IMR-90 (cell line): ENCODE measurements around the gene PPP1R16B. TPM values are rescaled to one million over a fixed set of nuclear protein-coding genes. Genes with fewer than 3 reads are reported as not detected.

Source experiments
- ATAC-seq: fragments of 200-7000 bp; cut with Tn5 transposase; 2 replicates; pipeline ENCODE4 v1.9.1; 2020; ENCODE audit warnings: low read depth, mild to moderate bottlenecking, moderate library complexity
- BruUV-seq: library from RNA; stranded (reverse); fragments of 400-500 nt; replicated peaks from 2 replicates; lab custom pipeline; 2021; lab: Mats Ljungman, UMichigan
- CTCF ChIA-PET: fragments of 300-600 bp; formaldehyde crosslinking; extraction: SDS; loops from one replicate; lab custom pipeline; 2021; ENCODE audit warnings: antibody characterized with exemption; lab: Yijun Ruan, JAX
- POLR2A ChIA-PET: fragments of 300-600 bp; sonication (Branson Sonifier 250); formaldehyde crosslinking; loops from one replicate; lab custom pipeline; 2022; ENCODE audit warnings: antibody characterized with exemption; ENCODE audit not compliant: unreplicated experiment; lab: Charles Lee
- DNase-seq: peaks from one replicate; pipeline ENCODE4 v3.0.0; 2013
- H2AFZ ChIP-seq: replicated peaks from 2 replicates; pipeline ENCODE3; 2013; ENCODE audit warnings: low read length, mild to moderate bottlenecking; ENCODE audit not compliant: poor library complexity
- H2AK5ac ChIP-seq: 2 replicates; pipeline ENCODE4 v1.6.1; 2013; ENCODE audit warnings: low read depth, low read length, inconsistent platforms
- H2AK9ac ChIP-seq: replicated peaks from 2 replicates; pipeline ENCODE3; 2013; ENCODE audit warnings: mild to moderate bottlenecking, low read depth, low read length, moderate library complexity; ENCODE audit not compliant: poor library complexity
- H2BK120ac ChIP-seq: 2 replicates; pipeline ENCODE4 v1.6.1; 2013; ENCODE audit warnings: low read depth, low read length, inconsistent platforms
- H2BK15ac ChIP-seq: 3 replicates; pipeline ENCODE4 v1.6.1; 2013; ENCODE audit warnings: low read depth, low read length, inconsistent platforms
- H2BK20ac ChIP-seq: 2 replicates; pipeline ENCODE4 v1.6.1; 2013; ENCODE audit warnings: low read depth, mild to moderate bottlenecking, inconsistent platforms, low read length, moderate library complexity
- H2BK5ac ChIP-seq: 2 replicates; pipeline ENCODE4 v1.6.1; 2013; ENCODE audit warnings: mild to moderate bottlenecking, low read depth, low read length, inconsistent platforms; ENCODE audit not compliant: poor library complexity, severe bottlenecking
- H3K14ac ChIP-seq: replicated peaks from 2 replicates; pipeline ENCODE4 v1.6.1; 2013; ENCODE audit warnings: low read depth, low read length, inconsistent platforms
- H3K18ac ChIP-seq: 2 replicates; pipeline ENCODE4 v1.6.1; 2013; ENCODE audit warnings: low read depth, low read length, control low read depth
- H3K23ac ChIP-seq: 2 replicates; pipeline ENCODE4 v1.6.1; 2013; ENCODE audit warnings: low read depth, low read length, inconsistent platforms
- H3K27ac ChIP-seq: 2 replicates; pipeline ENCODE4 v1.5.1; 2013; ENCODE audit warnings: mild to moderate bottlenecking, control low read depth, low read length; ENCODE audit not compliant: insufficient read depth
- H3K27me3 ChIP-seq: 2 replicates; pipeline ENCODE4 v1.6.1; 2013; ENCODE audit warnings: low read length; ENCODE audit not compliant: control insufficient read depth, insufficient read depth
- H3K36me3 ChIP-seq: 2 replicates; pipeline ENCODE4 v1.6.1; 2013; ENCODE audit warnings: low read length, mixed read lengths; ENCODE audit not compliant: control insufficient read depth, insufficient read depth
- H3K4ac ChIP-seq: 2 replicates; pipeline ENCODE4 v1.6.1; 2013; ENCODE audit warnings: low read depth, low read length, inconsistent platforms
- H3K4me1 ChIP-seq: 2 replicates; pipeline ENCODE4 v1.6.1; 2013; ENCODE audit warnings: low read length, mixed read lengths; ENCODE audit not compliant: control insufficient read depth, insufficient read depth
- H3K4me2 ChIP-seq: 2 replicates; pipeline ENCODE4 v1.6.1; 2013; ENCODE audit warnings: low read depth, mild to moderate bottlenecking, control low read depth, low read length, moderate library complexity
- H3K4me3 ChIP-seq: 2 replicates; pipeline ENCODE4 v1.5.1; 2013; ENCODE audit warnings: low read depth, mild to moderate bottlenecking, control low read depth, low read length, moderate library complexity; ENCODE audit not compliant: insufficient read depth
- H3K56ac ChIP-seq: 2 replicates; pipeline ENCODE4 v1.6.1; 2013; ENCODE audit warnings: low read length, inconsistent platforms; ENCODE audit not compliant: insufficient read depth; ENCODE audit errors: extremely low read depth
- H3K79me1 ChIP-seq, 2 experiments: 2 replicates each; pipeline ENCODE4 v1.6.1; 2013; ENCODE audit warnings: low read length in 2 of 2, inconsistent platforms in 1 of 2, low read depth in 1 of 2
- H3K9ac ChIP-seq: 2 replicates; pipeline ENCODE4 v1.6.1; 2013; ENCODE audit warnings: low read depth, low read length, control low read depth
- H3K9me1 ChIP-seq: 2 replicates; pipeline ENCODE4 v1.6.1; 2013; ENCODE audit warnings: low read length, inconsistent platforms; ENCODE audit not compliant: insufficient read depth
- H3K9me3 ChIP-seq: 2 replicates; pipeline ENCODE4 v1.6.1; 2013; ENCODE audit warnings: low read length; ENCODE audit not compliant: control insufficient read depth, insufficient read depth
- H4K20me1 ChIP-seq: 2 replicates; pipeline ENCODE4 v1.6.1; 2013; ENCODE audit warnings: low read length, inconsistent platforms; ENCODE audit not compliant: insufficient read depth
- H4K5ac ChIP-seq: 2 replicates; pipeline ENCODE4 v1.6.1; 2013; ENCODE audit warnings: mild to moderate bottlenecking, low read depth, low read length, control low read depth
- H4K8ac ChIP-seq, 2 experiments: 2 replicates each; pipeline ENCODE4 v1.6.1; 2013; ENCODE audit warnings: low read depth in 2 of 2, low read length in 2 of 2, control low read depth in 1 of 2, inconsistent platforms in 1 of 2
- H4K91ac ChIP-seq: 2 replicates; pipeline ENCODE4 v1.6.1; 2013; ENCODE audit warnings: low read depth, low read length, inconsistent platforms; ENCODE audit not compliant: insufficient read depth
- CEBPB ChIP-seq: IDR thresholded peaks from 2 replicates; pipeline ENCODE4 v1.6.1; 2012; ENCODE audit warnings: low read depth, low read length, improper control_type of control experiment
- FOS ChIP-seq: fragments of 150-350 bp; IDR thresholded peaks from 2 replicates; pipeline ENCODE4 v1.6.1; 2016; ENCODE audit warnings: low read depth, low read length
- MAZ ChIP-seq: IDR thresholded peaks from 2 replicates; pipeline ENCODE4 v1.6.1; 2012; ENCODE audit warnings: low read depth, mild to moderate bottlenecking, low read length, improper control_type of control experiment, moderate library complexity, borderline replicate concordance
- MXI1 ChIP-seq: IDR thresholded peaks from 2 replicates; pipeline ENCODE4 v1.6.1; 2012; ENCODE audit warnings: low read depth, mild to moderate bottlenecking, low read length, moderate library complexity, borderline replicate concordance
- NFE2L2 ChIP-seq: fragments of 150-350 bp; IDR thresholded peaks from 2 replicates; pipeline ENCODE4 v1.6.1; 2016; ENCODE audit warnings: low read depth, mild to moderate bottlenecking, low read length
- POLR2A ChIP-seq: IDR thresholded peaks from 2 replicates; pipeline ENCODE4 v1.6.1; 2012; ENCODE audit warnings: mild to moderate bottlenecking, low read depth, low read length
- RAD21 ChIP-seq: IDR thresholded peaks from 2 replicates; pipeline ENCODE4 v1.6.1; 2012; ENCODE audit warnings: low read length, improper control_type of control experiment
- RCOR1 ChIP-seq: IDR thresholded peaks from 2 replicates; pipeline ENCODE4 v1.6.1; 2012; ENCODE audit warnings: mild to moderate bottlenecking, low read length, improper control_type of control experiment; ENCODE audit not compliant: insufficient replicate concordance
- RFX5 ChIP-seq: IDR thresholded peaks from 2 replicates; pipeline ENCODE4 v1.8.0; 2012; ENCODE audit warnings: low read depth, mild to moderate bottlenecking, low read length, moderate library complexity
- whole genome bisulfite sequencing, 2 experiments: methylation state at CpG; one replicate each; pipeline versions ENCODE4 v1.1.5 to v1.1.7; 2013; ENCODE audit warnings: missing lambda C conversion rate in 2 of 2; ENCODE audit not compliant: insufficient read length in 1 of 2; ENCODE audit errors: extremely low coverage in 2 of 2; 5-methylcytosine and 5-hydroxymethylcytosine counted together
- dilution Hi-C: fragments of 300-500 bp; cut with HindIII; formaldehyde crosslinking; loops from one replicate; pipeline ENCODE4 v1.14.3; 2018; ENCODE audit warnings: low sequenced_read_pairs; ENCODE audit not compliant: unreplicated experiment
- in situ Hi-C: fragments of 300-500 bp; cut with MboI; formaldehyde crosslinking; loops from 3 replicates; pipeline ENCODE4 v1.14.3; 2019; ENCODE audit warnings: low sequenced_read_pairs, inconsistent platforms, mixed read lengths
- intact Hi-C: fragments of 100-400 bp; cut with micrococcal nuclease; formaldehyde crosslinking; loops from 2 replicates; pipeline ENCODE4 v1.10.0; 2022
- polyA plus RNA-seq, 3 experiments: library from polyadenylated mRNA; depleted of rRNA; stranded (reverse); fragments of >200 nt; gene quantifications; 2 replicates each; pipeline ENCODE4 v1.2.3, GENCODE V29; 2012; ENCODE audit warnings: low replicate concordance in 1 of 3
- total RNA-seq: library from RNA; depleted of rRNA; stranded (reverse); fragments of >200 nt; gene quantifications from 2 replicates; pipeline ENCODE4 v1.2.3, GENCODE V29; 2012
- TF ChIP-seq, protein P1 (sequence below): fragments of 150-350 bp; IDR thresholded peaks from 2 replicates; pipeline ENCODE4 v1.6.1; 2017; ENCODE audit warnings: mild to moderate bottlenecking, antibody characterized with exemption, low read length, low read depth
- TF ChIP-seq, protein P2 (sequence below): fragments of 150-350 bp; IDR thresholded peaks from 2 replicates; pipeline ENCODE4 v1.6.1; 2016; ENCODE audit warnings: low read depth, mild to moderate bottlenecking, low read length, moderate library complexity, borderline replicate concordance

Gene PPP1R16B
- total and polyA plus RNA-seq, 2 of the 4 experiments (the other 2 are of a cell fraction) = not detected

DNA sequence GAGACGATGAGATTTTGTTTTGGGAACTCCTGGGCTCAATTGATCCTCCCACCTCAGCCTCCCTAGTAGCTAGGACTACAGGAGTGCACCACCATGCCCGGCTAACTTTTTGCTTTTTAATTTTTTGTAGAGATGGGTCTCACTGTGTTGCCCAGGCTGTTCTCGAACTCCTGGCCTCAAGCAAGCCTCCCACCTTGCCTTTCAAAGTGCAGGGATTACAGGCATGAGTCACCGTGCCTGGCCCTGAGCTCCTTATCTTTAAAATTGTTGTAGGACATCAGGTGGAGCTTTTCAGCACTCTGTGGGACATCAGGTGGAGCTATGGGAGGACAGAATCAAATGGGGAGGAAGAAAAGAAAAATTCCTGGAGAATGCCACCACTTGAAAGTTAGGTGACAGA lies 44.5 kb upstream of the PPP1R16B start:
- no peaks in the 10 kb centered on the region for H3K9me3 ChIP-seq
- H3K4me3 ChIP-seq = no peak overlapping the region
- TF ChIP-seq, protein P1, sequence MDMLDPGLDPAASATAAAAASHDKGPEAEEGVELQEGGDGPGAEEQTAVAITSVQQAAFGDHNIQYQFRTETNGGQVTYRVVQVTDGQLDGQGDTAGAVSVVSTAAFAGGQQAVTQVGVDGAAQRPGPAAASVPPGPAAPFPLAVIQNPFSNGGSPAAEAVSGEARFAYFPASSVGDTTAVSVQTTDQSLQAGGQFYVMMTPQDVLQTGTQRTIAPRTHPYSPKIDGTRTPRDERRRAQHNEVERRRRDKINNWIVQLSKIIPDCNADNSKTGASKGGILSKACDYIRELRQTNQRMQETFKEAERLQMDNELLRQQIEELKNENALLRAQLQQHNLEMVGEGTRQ = no peak
- TF ChIP-seq RAD21 (no peak), MXI1 (no peak), RCOR1 (no peak), FOS (no peak), CEBPB (no peak), POLR2A (no peak), NFE2L2 (no peak), MAZ (no peak), RFX5 (no peak)
- TF ChIP-seq, protein P2, sequence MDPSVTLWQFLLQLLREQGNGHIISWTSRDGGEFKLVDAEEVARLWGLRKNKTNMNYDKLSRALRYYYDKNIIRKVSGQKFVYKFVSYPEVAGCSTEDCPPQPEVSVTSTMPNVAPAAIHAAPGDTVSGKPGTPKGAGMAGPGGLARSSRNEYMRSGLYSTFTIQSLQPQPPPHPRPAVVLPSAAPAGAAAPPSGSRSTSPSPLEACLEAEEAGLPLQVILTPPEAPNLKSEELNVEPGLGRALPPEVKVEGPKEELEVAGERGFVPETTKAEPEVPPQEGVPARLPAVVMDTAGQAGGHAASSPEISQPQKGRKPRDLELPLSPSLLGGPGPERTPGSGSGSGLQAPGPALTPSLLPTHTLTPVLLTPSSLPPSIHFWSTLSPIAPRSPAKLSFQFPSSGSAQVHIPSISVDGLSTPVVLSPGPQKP = no peak
- H3K4me2 ChIP-seq = no peak overlapping the region
- no peak for DNase-seq
- no peak overlapping the region for H3K23ac ChIP-seq
- H3K9me1 ChIP-seq = peaks cover 10% of the 10 kb centered on the region
- no peak overlapping the region for H2AK9ac ChIP-seq
- H2BK120ac ChIP-seq = no peak overlapping the region
- ChIA-PET POLR2A (no interaction called here), CTCF (no interaction called here)
- H3K14ac ChIP-seq = no peak overlapping the region
- in situ Hi-C loops = loop anchor here (25.0 kb wide), 1 partner anchor 276 kb away; no protein-coding TSS in a partner anchor
- H3K4ac ChIP-seq = no peak overlapping the region
- H3K18ac ChIP-seq = no peak overlapping the region
- no peak overlapping the region for H2BK5ac ChIP-seq
- H4K91ac ChIP-seq = no peak overlapping the region
- no peak overlapping the region for H3K27ac ChIP-seq
- intact Hi-C loops = no loop called here
- no peaks in the 10 kb centered on the region for H3K27me3 ChIP-seq
- no peak overlapping the region for H2AK5ac ChIP-seq
- H3K9ac ChIP-seq = no peak overlapping the region
- H4K20me1 ChIP-seq = no peaks in the 10 kb centered on the region
- H4K8ac ChIP-seq = no peak overlapping the region
- H3K56ac ChIP-seq = no peak overlapping the region
- no CpG with 5 or more reads among the region's 4 CpGs for WGBS, 2 experiments
- H3K36me3 ChIP-seq = peaks cover 19% of the 10 kb centered on the region
- no peak overlapping the region for H2BK15ac ChIP-seq
- peaks cover 0 to 4% of the 10 kb centered on the region in 2 experiments; a peak in 1 of 4 replicates for H3K79me1 ChIP-seq
- no TSS peak for BruUV-seq
- H2BK20ac ChIP-seq = no peak overlapping the region
- dilution Hi-C loops = no loop called here
- H3K4me1 ChIP-seq = peaks cover 6% of the 10 kb centered on the region
- H2AFZ ChIP-seq = no peak overlapping the region
- ATAC-seq = no peak
- no peak overlapping the region for H4K5ac ChIP-seq
